HG03064 (cell line): Measurements from ENCODE around the gene LCN10.
"Not testable (repeated sequence)": the region's sequence is repeated elsewhere in the genome, so short reads cannot be mapped to it uniquely, and the experiment has no call there.

Source experiments
- ATAC-seq: cut with Tn5 transposase; IDR thresholded peaks from one replicate; pipeline ENCODE4 v1.9.1; 2021; ENCODE audit warnings: low read depth; ENCODE audit not compliant: unreplicated experiment

LCN10 gene

GRCh38 chr9:136742591-136743391 is at the start of gene LCN10:
Gene LCN10 (minus strand): TSS chr9:136742940. CDS start chr9:136742903, 37 bp downstream.
- no peak for ATAC-seq

DNA sequence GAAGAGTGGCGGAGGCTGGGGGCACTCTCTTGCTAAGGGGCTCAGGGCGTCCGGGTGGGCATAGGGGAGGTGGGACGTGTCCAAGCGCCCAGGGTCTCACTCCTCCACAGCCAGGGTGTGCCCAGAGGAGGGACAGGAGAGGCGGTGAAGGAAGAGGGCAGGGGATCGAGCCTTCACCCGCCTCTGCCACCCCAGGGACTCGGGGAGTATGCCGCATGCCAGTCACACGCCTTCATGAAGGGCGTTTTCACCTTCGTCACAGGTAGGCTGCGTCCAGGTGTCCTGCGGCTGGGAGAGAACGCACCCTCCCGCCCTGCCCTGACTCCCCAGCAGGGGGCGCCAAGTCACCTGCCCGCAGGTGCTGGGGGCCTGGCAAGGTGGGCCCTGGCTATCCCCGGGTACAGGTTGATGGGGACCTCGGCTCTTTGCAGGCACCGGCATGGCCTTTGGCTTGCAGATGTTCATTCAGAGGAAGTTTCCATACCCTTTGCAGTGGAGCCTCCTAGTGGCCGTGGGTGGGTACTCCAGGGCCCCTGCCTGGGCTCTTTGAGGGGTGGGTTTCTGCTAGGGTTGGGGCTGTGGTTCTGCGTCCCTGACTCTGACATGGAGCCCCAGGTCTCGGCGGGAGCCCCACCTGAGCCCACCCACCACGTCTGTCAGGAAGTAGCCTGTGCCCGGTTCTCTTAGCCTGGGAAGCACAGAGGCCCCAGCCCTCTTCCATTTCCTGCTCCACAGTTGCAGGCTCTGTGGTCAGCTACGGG is 49.0 kb upstream of the LCN10 start:
- ATAC-seq: no peak

DNA sequence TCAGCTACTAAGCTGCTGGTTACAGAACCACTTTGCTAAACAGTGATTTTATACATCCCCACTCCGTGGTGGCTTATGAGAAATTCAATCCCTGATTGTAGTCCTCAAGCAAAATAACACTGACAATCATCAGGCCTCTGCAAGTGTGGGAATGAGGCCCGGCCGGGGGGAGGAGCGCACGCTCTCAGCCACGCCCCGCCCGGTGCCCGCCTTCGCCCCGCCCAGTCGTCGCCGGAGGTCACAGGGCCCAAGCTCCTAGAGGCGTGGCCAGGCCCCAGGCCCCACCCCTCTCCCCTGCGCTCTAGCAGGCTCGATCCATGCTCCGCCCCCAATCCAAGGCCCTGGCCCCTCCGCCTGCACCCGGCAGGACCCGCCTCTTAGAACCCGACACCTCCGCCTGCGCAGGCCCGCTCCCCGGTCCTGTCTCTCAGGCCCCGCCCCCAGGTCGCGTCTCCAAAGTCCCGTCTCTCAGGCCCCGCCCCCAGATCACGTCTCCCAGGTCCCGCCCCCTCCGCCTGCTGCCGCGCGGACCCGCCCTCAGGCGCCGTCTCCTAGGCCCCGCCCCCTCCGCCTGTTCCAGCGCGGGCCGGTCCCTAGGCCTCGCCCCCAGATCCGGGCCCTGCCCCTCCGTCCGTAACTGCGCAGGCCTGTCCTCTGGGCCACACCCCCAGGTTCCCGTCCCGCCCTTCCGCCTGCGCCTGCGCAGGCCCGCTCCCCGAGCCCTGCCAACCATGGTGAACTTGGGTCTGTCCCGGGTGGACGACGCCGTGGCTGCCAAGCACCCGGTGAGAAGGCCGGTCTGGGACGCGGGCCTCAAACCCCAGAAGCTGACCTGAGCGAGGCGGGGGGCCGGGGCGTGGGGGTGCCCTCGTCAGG is 48.1 kb upstream of the LCN10 start, which contains the start of gene TMEM141:
Gene TMEM141, plus strand, starts transcription at position 705 of the 876 bp plus-strand sequence. Its CDS starts 27 bp downstream, at position 732.
- ATAC-seq: peak; percentile 75

GRCh38 chr9:136789523-136789937 is 46.8 kb upstream of the LCN10 start:
- ATAC-seq: no peak

DNA sequence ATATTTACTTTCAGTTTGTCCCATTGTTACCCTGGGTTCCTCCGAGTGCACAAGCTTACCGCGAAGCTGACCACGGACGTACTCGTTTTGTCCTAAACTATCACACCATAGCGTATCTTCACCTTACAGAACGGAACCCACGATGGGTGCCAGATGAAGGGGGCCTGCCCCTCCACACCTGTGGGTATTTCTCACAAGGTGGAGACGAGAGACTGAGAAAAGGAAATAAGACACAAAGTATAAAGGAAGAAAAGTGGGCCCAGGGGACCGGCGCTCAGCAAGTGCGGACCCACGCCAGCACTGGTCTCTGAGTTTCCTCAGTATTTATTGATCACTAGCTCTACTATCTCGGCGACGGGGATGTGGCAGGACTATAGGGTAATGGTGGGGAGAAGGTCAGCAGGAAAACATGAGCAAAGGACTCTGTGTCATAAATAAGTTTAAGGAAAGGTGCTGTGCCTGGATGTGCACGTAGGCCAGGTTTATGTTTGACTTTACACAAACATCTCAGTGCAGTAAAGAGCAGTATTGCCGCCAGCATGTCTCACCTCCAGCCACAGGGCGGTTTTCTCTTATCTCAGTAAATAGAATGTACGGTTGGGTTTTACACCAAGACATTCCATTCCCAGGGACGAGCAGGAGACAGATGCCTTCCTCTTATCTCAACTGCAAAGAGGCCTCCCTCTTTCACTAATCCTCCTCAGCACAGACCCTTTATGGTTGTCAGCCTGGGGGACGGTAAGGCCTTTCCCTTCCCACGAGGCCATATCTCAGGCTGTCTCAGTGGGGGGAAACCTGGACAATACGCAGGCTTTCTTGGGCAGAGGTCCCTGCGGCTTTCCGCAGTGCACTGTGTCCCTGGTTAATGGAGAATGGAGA is 46.1 kb upstream of the LCN10 start:
- ATAC-seq: not testable (repeated sequence)

- ATAC-seq: no peak
These were observed 45.1 kb upstream of the LCN10 start for GRCh38 chr9:136787690-136788400.

- not testable (repeated sequence) for ATAC-seq
These were observed 44.2 kb upstream of the LCN10 start for GRCh38 chr9:136786983-136787382.

DNA sequence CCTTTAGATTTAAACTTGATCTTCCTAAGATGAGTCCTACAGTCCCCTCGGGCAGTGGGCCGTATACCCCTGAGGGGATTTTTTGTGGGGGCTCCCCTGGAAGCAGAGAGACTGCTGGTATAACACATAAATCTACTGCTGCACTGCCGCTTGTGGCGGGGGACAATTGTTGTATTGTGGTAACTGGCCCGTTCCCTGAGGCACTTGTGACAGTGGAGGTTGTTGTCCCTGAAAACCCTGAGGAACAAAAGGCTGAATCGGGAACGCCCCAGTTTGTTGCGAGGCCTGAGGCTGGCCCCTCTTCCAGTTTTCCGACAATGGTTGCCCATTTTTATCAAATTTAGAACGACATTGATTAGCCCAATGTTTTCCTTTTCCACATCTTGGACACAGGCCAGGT is 43.7 kb upstream of the LCN10 start:
- ATAC-seq: no peak

DNA sequence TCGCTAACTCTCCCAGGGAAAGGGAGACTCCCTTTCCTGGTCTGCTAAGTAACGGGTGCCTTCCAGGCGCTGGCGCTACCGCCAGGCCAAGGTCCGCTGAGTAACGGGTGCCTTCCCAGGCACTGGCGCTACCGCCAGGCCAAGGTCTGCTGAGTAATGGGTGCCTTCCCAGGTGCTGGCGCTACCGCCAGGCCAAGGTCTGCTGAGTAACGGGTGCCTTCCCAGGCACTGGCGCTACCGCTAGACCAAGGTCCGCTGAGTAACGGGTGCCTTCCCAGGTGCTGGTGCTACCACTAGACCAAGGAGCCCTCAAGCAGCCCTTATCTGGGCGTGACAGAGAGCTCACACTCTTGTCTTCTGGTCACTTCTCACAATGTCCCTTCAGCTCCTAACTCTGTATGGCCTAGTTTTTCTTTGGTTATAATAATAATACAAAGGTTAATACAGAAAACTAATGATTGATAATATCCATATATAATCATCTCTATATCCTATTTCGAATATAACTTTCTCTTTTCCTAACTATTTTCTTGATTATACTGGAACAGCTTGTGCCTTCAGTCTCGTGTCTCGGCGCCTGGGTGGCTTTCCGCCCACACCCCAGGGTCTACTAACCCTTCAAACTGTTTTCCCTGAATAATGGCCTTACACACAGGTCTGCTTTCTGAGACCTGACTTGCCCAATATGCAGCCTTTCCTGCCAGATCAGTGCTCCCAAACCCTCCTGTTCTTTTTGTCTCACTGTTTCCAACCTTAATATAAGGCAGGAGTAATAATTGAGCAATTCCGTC is 43.0 kb upstream of the LCN10 start:
- ATAC-seq: not testable (repeated sequence)

DNA sequence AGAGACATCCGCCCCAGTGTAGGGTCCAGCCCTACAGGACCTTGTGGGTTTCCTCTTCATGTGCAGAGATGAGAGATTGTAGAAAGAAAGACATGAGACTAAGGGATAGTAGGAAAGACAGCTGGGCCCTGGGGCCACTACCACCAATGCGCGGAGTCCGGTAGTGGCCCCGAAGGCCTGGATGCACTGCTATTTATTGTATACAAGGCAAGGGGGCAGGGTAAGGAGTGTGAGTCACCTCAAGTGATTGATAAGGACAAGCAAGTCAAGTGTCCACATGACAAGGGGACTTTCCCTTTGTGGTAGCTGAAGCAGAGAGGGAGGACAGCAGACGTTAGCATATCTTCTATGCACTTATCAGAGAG is 42.2 kb upstream of the LCN10 start:
- no peak for ATAC-seq

- no peak for ATAC-seq
These were observed 41.7 kb upstream of the LCN10 start for GRCh38 chr9:136784249-136784996.

DNA sequence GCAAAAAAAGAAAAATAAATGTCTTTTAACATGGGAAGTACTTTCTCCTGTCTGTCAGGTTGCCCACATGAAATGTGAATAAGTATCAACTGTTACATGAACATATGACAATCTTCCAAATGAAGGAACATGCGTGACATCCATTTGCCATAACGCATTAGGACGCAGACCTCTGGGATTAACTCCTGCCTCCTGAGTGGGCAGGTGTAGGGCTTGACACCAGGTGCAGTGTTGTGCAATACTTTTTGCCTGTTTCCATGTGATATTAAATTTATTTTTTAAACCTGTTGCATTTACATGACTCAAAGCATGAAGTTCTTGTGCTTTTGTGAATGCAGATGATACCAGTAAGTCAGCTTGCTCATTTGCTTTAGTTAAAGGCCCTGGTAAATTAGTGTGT is 39.7 kb upstream of the LCN10 start:
- ATAC-seq: no peak

DNA sequence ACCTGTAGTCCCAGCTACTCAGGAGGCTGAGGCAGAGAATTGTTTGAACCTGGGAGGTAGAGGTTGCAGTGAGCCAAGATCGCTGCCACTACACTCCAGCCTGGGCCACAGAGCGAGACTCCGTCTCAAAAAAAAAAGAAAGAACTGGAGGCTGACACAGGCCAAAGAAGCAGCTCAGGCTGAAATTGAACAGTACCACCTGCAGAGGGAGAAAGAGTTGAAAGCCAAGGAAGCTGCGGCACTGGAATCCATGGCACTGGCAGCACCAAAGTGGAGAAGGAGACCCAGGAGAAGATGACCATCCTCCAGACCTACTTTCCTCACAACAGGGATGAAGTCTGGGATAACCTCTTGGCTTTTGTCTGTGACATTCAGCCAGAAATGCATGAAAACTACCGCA is 37.1 kb upstream of the LCN10 start:
- ATAC-seq: no peak

- no peak for ATAC-seq
These were observed 34.6 kb upstream of the LCN10 start for GRCh38 chr9:136777359-136777758.

DNA sequence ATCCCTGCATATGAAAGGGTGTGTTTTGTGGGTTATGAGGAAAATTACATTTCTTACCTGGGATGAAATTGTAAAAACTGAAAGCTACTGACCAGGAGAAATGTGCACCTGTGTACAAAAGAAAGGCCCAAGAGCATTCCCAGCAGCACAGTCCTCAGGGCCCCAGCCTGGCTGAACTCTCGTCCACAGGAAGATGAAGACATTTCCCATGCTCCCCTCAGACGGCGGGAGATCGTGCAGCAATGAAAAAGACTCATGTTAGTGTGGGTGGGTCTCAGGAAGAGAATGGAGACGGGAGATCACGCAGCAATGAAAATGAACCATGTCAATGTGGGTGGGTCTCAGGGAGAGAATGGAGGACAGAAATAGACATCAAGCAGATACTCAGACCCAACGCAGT is 34.2 kb upstream of the LCN10 start:
- no peak for ATAC-seq

DNA sequence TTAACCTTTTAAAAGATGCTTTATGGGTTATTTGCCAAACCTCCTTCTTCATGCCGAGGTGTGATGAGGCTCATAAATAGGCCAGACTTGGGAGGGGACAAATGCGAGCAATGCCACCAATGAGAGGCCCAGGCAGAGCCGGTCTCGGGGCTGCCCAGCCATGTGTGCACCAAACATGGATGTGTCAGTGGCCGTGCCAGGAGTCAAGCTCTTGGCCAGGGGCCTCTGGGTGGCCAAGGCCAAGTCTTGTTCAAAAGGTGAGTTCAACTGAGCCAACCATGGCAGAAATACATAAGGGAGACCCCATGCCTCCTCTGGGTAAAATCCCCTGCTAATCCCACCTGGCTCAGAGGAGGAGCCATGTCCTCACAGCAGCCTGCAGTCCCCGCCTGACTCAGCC is 32.5 kb upstream of the LCN10 start:
- no peak for ATAC-seq

- ATAC-seq: no peak
These were observed 31.8 kb upstream of the LCN10 start for GRCh38 chr9:136774416-136775045.
